ENCODE data around the gene COPS7B.
"Not testable (repeated sequence)": the region's sequence is repeated elsewhere in the genome, so short reads cannot be mapped to it uniquely, and the experiment has no call there.

Gene COPS7B

GRCh38 chr2:231786177-231786916, at the start of gene COPS7B:
Gene COPS7B, plus strand, starts transcription at chr2:231786445. Its CDS starts 2,126 bp downstream, at chr2:231788571.
- DNase-seq (ENCODE audit: extremely low read depth in 1 of 2, low read depth in 1 of 2), result peak; percentile 76 to 82

DNA sequence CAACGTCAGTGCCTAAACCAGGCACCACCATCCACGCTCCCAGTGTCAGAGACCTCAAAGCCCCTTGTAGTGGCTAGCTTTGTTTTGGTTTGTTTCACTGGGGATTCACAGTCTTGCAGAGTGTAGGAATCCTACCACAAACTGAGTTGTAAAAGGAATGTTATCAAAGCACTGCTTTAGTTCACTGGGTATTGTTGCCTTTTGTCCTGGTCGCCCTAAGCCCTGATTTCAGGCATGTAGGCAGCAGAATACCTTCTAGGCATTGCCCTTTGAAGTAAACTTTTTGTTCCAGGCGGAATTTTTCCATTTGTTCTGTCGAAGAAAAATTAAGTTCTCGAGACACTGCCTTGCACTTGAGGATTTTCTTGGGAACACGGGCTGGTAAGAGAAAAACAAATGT, 48.5 kb upstream of the COPS7B start:
- no peak for DNase-seq (ENCODE audit: extremely low read depth in 1 of 2, low read depth in 1 of 2)

DNA sequence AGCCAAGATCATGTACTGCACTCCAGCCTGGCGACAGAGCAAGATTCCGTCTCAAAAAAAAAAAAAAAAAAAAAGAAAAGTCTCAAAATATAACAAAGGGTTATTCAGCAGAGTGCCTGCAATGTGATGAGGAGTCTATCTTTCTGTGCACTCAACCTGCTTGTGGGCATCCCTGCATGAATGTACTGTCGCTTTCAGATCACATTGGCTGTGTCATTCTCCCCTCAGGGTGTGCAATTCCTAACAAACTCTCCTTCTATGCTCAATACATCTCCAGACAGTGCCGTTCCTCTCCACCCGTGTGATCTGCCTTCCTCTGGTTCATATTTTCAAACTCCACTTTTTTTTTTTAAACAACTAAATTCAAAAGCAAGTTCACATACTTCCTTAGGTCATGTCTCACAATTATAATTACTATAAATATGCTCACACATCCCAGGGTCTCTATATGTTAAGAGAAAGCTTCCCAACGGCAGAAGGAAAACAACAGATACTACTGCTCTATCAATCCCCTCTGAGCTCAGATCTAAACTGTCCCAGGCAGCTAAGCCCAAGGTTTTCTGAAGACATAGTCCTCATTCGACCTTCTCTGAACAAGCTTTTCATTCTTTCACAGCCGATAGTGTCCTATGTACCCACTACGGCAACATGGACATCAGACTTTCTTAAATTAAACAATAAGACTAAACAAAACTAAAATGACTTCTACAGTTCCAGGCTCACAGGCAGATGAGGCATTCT, 42.7 kb upstream of the COPS7B start:
- no peak for DNase-seq (ENCODE audit: extremely low read depth in 1 of 2, low read depth in 1 of 2)

GRCh38 chr2:231745303-231746038, 40.8 kb upstream of the COPS7B start:
- DNase-seq (ENCODE audit: extremely low read depth in 1 of 2, low read depth in 1 of 2), result no peak

GRCh38 chr2:231748153-231748896, 37.9 kb upstream of the COPS7B start:
- DNase-seq (ENCODE audit: extremely low read depth in 1 of 2, low read depth in 1 of 2), result not testable (repeated sequence)

GRCh38 chr2:231749016-231749415, 37.2 kb upstream of the COPS7B start:
- DNase-seq (ENCODE audit: extremely low read depth in 1 of 2, low read depth in 1 of 2), result not testable (repeated sequence)

- DNase-seq (ENCODE audit: extremely low read depth in 1 of 2, low read depth in 1 of 2), result no peak
Observed at GRCh38 chr2:231751042-231751815, 35.0 kb upstream of the COPS7B start.

- DNase-seq (ENCODE audit: extremely low read depth in 1 of 2, low read depth in 1 of 2), result no peak
Observed at GRCh38 chr2:231752061-231752460, 34.2 kb upstream of the COPS7B start.

- DNase-seq (ENCODE audit: extremely low read depth in 1 of 2, low read depth in 1 of 2), result no peak
Observed at GRCh38 chr2:231761735-231762134, 24.5 kb upstream of the COPS7B start.

GRCh38 chr2:231764124-231764523, 22.1 kb upstream of the COPS7B start:
- no peak for DNase-seq (ENCODE audit: extremely low read depth in 1 of 2, low read depth in 1 of 2)

- DNase-seq (ENCODE audit: extremely low read depth in 1 of 2, low read depth in 1 of 2), result no peak
Observed at GRCh38 chr2:231764760-231765159, 21.5 kb upstream of the COPS7B start.

GRCh38 chr2:231765496-231765929, 20.7 kb upstream of the COPS7B start:
- no peak for DNase-seq (ENCODE audit: extremely low read depth in 1 of 2, low read depth in 1 of 2)

DNA sequence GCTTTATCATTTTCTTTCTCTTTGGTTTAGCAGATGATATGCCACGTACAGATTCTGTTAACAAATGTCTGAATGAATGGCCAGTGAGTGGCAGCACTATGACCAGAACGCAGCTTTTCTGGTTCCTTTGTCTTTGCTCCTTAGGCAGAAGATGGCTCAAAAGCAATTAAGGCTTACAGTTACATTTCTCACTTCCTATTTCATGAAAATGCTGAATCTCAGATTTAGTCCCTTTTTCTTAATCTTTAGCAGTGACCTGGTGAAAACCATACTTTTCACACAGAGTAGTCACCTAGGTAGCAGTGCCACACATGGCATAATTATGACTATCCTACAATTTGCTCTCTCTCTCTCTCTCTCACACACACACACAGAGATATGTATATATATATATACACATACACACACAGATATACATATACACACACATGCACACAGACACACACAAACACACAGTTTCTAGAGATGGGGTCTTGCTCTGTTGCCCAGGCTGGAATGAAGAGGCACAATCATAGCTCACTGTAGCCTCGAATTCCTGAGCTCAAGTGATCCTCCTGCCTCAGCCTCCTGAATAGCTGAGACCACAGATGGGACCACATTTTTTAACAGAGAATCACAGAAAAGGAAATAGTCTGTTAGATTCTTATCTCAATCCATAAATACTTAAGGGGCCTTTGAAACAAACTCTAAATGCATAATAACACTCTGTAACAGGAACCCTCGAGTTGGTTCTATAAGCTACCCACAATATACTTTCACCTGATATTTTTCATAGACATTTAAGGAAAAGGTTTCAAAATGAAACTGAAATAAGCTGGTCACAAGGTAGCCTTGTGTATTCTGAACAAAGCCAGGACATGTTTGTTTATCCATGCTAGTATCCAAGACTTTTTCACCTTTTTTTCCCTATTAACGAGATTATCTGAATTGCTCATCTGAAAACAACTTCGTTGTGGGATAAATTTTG, 16.8 kb upstream of the COPS7B start:
- no peak for DNase-seq (ENCODE audit: extremely low read depth in 1 of 2, low read depth in 1 of 2)

GRCh38 chr2:231780123-231780908, 5.9 kb upstream of the COPS7B start:
- no peak for DNase-seq (ENCODE audit: extremely low read depth in 1 of 2, low read depth in 1 of 2)

GRCh38 chr2:231780909-231781797, 5.1 kb upstream of the COPS7B start, which contains the start of gene PDE6D:
Gene PDE6D, minus strand, starts transcription at chr2:231781282. Its CDS starts 168 bp downstream, at chr2:231781114.
- DNase-seq (ENCODE audit: extremely low read depth in 1 of 2, low read depth in 1 of 2), result peak; percentile 92 to 96

DNA sequence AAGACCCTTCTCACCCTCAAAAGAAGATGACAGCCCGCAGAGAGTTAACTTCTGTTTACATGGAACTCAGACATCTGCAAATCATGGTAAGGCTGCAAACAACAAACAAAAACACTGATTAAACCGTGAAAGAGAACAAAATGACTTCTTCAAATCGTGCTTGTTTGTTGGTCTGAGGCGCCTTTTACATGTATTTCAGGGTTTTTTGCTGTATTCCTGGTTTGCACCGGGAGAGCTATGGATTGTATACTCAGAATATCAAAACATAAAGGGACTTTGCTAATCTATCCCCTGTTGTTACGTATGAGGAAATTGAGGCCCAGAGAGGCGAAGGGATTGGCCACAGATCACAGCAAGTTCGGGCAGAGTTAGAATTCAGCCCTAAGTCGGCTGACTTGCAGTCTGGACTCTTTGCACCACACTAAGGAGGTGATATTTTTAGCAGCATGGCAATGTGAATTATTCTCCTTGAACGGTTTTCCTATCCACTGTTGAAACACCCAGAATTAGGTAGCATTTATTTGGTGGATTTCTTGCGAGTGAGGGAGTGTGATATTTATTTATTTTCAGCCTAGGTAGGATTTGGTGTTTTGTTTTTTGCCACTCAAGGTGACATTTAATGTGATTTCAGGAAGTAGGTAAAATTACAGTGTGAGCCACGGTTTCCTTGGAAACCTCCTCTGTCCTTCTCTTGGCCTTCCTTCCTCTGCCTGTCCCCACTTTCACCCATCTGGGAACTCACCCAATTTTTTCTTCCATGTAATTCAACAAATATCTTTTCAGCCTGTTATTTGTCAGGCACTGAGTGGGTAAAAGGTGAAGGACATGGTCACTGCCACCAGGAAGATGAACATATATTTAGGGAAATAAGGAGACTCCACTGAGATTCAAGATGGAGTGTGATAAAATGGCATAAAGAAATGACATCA, 4.2 kb upstream of the COPS7B start:
- peak in 1 of 2 donors; percentile 3 for DNase-seq (ENCODE audit: extremely low read depth in 1 of 2, low read depth in 1 of 2)
